SHP77 (cell line): ENCODE measurements around the gene TFCP2L1.
"Not testable (repeated sequence)": the region's sequence is repeated elsewhere in the genome, so short reads cannot be mapped to it uniquely, and the experiment has no call there.

Source experiments
- DNase-seq, 2 experiments: peaks; one replicate each; lab custom pipeline; 2025; lab: John Stamatoyannopoulos, UW

Gene TFCP2L1

GRCh38 chr2:121242175-121242875, 42.7 kb downstream of the TFCP2L1 start:
- no peak for DNase-seq

- DNase-seq, result no peak
These were observed 43.5 kb downstream of the TFCP2L1 start for GRCh38 chr2:121241466-121241865.

- no peak for DNase-seq
These were observed 44.6 kb downstream of the TFCP2L1 start for GRCh38 chr2:121240436-121240835.

- no peak for DNase-seq
These were observed 45.0 kb downstream of the TFCP2L1 start for GRCh38 chr2:121239969-121240368.

DNA sequence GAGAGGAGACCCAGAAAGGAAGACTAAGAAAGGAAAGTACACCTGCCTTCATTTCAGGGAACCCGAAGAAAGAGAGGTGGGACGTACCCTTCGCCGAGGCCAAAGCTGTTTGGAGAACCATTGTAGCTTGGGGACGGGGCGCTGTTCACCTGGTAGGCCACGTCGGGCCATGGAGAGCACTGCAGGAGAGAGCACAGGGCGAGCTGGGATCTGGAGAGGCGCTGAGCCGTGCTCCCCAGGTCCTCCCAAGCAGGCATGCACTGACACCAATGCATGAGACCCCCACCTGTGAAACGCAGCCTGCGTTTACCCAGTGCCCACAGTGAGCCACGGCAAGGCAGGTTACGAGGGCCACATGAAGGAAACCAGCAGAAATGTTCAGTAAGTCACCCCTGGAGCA, 45.5 kb downstream of the TFCP2L1 start:
- DNase-seq, result no peak

- DNase-seq, result no peak
These were observed 46.2 kb downstream of the TFCP2L1 start for GRCh38 chr2:121238828-121239227.

DNA sequence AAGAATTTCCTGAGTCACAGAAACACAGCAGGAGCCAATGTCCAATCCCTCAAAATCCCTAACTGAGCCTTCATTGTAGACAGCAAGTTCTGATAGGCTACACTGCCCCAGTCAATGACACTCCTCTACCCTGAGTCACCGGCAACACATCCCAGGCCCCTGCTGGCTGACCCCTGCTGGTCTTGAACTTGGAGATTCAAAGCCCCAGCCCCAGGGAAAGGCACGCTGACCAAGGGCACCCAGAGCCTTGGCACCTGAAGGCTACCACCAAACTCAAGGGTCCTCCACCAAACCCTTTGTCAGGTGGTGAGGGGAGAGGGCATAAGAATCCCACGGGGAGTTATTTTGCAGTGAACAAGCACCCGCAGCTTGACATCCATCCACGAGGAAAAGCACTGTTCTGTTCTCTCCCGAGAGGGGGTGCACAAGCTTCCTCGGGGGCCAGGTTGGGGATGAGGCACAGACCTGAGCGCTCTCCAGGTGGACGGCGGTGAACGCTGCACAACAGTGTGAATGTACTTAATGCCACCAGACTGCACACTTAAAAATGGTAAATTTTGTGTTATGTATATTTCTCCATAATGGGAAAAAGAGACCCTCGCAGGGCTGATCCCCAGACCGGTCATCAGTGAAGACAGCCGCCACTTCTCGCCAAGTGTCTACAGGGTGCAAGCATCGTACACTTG, 46.9 kb downstream of the TFCP2L1 start:
- DNase-seq, result no peak

- DNase-seq, result no peak
These were observed 47.5 kb downstream of the TFCP2L1 start for GRCh38 chr2:121237336-121237979.

GRCh38 chr2:121236650-121237180, 48.3 kb downstream of the TFCP2L1 start:
- DNase-seq, result no peak

DNA sequence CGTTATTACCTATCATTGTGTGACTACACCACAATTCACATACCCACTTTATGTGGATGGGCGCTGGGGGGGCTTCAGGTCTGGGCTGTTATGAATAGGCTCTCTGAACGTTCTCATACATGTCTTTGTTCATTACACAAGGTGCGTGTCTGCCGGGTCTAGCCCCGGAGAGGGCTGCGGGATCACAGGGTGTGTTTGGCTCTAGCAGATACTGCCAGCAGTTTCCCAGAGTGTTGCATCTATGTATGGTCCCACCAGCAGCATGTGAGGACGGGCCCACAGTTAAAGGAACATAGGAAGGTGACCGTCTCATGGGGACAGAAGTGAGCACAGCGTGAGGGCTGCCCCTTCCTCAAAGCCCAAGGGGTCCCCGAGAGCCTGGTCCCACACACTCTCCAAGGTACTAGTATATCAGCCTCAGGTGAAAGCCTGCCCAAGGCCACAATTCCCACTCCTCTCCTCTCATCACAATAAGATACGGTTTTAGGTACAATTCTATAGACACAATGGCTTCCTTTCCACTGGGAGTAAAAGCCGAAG, 48.8 kb downstream of the TFCP2L1 start:
- no peak for DNase-seq

- no peak for DNase-seq
These were observed 49.5 kb downstream of the TFCP2L1 start for GRCh38 chr2:121235542-121235941.

- DNase-seq, result no peak
These were observed 50.2 kb downstream of the TFCP2L1 start for GRCh38 chr2:121234791-121235190.

DNA sequence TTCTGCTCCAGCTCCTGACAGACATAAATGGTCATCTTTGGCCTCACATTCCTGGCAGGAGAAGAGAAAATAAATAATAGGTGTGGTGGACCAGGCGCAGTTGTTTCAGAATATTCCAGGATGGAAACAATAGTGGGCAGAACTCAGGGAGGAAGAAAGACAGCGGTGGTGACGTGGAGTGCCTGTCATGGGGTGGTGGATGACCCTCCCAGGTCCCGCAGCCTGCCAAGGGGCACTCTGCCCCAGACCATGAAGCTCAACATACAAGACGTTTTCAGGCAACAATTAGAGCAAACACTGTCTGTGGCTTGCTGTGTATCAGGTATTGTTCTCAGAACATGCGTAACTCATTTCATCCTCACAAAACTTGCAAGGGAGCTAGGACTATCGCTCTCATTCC, 50.9 kb downstream of the TFCP2L1 start:
- no peak for DNase-seq

DNA sequence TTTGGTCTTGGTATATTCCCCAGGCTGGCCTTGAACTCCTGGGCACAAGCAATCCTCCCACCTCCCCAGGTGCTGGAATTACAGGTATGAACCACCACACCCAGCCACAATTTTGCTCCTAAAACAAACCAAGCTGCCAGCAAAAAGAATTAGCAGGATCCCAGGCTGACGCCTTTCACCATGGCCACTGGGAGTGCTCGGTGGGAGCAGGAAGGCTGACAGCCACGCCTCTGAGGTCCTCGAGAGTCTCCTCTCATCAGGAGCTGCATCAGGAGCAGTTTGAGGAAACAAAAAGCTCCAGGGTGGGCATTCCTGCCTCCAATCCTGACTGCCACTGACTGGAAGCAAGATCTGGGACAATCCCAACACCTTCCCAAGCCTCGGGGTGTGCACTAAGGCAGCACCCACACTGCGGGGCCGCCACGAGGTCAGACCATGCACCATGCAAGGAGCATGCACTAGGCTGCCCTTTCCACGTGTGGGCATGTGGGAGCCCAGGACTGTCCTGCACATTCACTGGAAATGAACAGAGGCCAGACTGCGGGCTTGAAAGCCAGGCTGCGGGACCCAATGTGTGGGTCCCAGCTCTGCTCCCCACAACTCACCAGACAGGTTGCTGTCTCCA, 51.4 kb downstream of the TFCP2L1 start:
- DNase-seq, result no peak

- DNase-seq, result no peak
These were observed 52.3 kb downstream of the TFCP2L1 start for GRCh38 chr2:121232626-121233265.

DNA sequence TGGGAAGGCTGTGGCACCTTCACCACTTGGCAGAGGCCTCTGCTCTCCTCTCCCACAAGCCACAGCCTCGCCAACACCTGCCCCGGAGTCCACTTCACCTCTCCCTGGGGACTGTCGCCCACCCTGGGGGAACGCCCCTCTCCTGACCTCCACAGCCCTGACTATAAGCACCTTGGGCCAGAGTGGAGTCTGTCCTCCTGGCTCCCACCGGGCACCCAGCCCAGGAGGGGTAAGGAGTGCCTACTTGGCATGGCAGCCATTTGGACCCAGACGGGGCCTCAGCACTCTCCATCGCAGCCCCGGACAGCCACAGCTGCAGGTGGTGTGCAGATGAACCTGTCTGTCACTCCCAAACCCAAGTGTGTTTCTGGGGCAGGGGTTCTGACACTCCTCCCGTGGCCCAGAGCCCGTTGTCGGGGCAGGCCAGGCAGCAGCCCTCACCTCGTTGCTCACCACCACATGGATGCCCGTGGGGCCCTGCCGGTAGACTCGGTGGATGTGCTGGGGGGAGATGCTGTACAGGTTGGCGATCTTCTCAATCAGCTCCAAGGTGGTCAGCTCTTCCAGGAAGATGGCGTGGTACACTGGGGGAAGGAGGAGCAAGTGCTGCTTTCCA, 53.5 kb downstream of the TFCP2L1 start:
- no peak for DNase-seq

DNA sequence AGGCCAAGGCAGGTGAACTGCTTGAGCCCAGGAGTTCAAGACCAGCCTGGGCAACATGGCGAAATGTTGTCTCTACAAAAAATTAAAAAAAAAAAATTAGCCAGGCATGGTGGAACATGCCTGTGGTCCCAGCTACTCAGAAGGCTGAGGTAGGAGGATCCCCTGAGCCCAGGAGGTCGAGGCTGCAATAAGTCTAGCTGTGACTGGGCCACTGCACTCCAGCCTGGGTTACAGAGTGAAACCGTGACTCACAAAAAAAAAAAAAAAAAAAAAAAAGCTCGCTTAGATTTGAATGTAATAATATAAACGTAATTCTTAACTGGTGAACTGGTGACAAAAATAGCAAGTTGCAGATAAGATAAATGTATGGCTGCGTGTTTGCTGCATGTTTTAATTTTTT, 56.5 kb downstream of the TFCP2L1 start:
- no peak for DNase-seq

DNA sequence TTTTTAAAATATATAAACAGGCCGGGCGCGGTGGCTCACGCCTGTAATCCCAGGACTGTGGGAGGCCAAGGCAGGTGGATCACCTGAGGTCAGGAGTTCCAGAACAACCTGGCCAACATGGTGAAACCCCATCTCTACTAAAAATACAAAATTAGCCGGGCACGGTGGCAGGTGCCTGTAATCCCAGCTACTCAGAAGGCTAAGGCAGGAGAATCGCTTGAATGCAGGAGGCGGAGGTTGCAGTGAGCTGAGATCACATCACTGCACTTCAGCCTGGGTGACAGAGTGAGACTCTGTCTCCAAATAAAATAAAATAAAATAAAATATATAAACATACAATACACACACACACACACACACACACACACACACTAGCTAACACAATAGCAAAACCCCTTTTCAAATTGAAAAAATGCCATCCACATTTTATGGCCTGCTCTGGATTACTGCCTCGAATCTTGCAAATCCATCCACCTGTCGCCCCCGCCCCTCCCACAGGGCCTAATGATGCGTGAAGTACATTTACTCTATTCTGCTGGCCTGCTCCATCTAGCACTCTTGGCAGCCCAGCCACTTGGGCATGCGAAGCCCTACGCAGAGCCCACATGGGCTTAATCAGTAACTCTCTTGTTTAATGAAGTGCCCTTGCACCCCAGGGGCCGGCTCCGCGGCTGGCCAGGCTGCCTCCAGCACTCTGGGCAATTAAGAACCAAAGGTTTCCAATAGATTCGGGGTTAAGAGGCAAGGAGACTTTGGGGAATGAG, 57.4 kb downstream of the TFCP2L1 start:
- peak in 1 of 2 experiments; percentile 14 for DNase-seq

DNA sequence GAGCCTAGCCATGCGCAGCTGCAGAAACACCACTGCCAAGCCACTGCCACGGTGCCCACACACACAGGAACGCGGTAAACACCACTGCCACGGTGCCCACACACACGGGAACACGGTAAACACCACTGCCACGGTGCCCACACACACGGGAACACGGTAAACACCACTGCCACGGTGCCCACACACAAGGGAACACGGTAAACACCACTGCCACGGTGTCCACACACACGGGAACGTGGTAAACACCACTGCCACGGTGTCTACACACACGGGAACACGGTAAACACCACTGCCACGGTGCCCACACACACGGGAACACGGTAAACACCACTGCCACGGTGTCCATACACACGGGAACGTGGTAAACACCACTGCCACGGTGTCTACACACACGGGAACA, 59.3 kb downstream of the TFCP2L1 start:
- not testable (repeated sequence) for DNase-seq

GRCh38 chr2:121220995-121221394, 64.0 kb downstream of the TFCP2L1 start:
- no peak for DNase-seq

DNA sequence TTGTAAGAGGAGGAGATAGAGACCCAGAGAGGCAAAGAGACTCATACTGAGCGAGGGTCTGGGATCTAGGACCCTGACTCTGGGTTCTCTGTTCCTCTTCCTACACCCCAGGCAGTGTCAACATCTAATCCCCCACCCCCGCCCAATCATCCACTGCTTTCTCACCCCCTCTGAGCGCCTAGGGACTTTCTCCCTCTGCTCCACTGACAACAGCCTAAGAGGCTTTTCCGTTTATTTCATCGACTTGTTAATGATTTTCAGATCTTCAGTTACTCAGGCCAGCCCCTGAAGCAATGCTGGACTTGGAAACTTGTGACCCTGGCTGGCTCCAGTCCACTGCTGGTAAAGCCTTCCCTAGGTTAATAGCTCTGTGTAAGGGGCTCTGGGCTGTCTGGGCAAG, 65.1 kb downstream of the TFCP2L1 start:
- DNase-seq, result no peak
